ENCODE results near the gene GPC3.

Gene GPC3

GRCh38 chrX:133546441-133546840 lies 439.0 kb downstream of the GPC3 start:
- H3K27ac ChIP-seq: no peak overlapping the region
- TF ChIP-seq ZFX (IDR thresholded peaks at IDR 0.05): no peak
- TF ChIP-seq CTCF (conservative IDR thresholded peaks at IDR 0.05): no peak

- TF ChIP-seq CTCF (conservative IDR thresholded peaks at IDR 0.05) (no peak), ZFX (IDR thresholded peaks at IDR 0.05) (no peak)
- no peak overlapping the region for H3K27ac ChIP-seq
Observed at GRCh38 chrX:133544778-133545177, 440.6 kb downstream of the GPC3 start.

DNA sequence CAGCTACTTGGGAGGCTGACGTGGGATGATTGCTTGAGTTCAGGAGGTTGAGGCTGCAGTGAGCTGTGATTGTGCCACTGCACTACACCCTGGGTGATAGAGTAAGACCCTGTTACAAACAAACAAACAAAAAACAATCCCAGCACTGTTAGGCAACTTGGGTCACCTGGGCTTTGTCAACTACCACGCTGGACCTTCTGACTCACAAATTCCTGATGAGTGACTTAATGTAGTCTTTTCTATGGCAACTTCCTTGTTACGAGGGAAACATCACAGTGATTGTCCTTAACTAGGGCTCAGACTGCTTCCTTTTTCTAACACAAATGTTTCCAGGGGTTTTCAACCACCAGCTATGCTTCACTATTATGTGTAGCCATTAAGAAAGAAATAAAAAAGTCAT lies 441.3 kb downstream of the GPC3 start:
- TF ChIP-seq CTCF (conservative IDR thresholded peaks at IDR 0.05): no peak
- no peak overlapping the region for H3K27ac ChIP-seq

- TF ChIP-seq ZFX (IDR thresholded peaks at IDR 0.05) (no peak), CTCF (conservative IDR thresholded peaks at IDR 0.05) (no peak)
- H3K27ac ChIP-seq: no peak overlapping the region
Observed at GRCh38 chrX:133543654-133544053, 441.7 kb downstream of the GPC3 start.

DNA sequence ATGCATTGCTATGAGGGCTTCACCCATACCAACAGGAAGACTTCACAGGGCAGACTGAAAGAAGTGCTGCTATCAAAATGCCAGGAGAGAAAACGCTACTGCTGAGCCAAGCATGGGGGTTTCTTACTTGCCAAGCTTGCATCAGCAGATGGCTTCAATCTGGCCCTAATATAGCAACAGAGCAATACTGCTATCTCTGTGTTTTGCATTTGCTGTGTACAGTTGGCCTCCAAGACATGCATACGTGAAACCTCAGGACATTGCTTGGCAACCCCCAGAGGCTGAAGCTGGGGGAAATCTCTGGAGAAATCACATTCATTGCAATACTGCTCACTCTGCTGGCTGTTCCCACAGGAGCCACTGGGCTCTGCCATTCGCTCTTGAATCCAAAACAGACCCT lies 442.9 kb downstream of the GPC3 start:
- TF ChIP-seq CTCF (conservative IDR thresholded peaks at IDR 0.05) (no peak), ZFX (IDR thresholded peaks at IDR 0.05) (no peak)
- no peak overlapping the region for H3K27ac ChIP-seq

GRCh38 chrX:133541021-133541420 lies 444.4 kb downstream of the GPC3 start:
- no peak for TF ChIP-seq ZFX (IDR thresholded peaks at IDR 0.05)
- TF ChIP-seq CTCF (conservative IDR thresholded peaks at IDR 0.05): no peak
- H3K27ac ChIP-seq: no peak overlapping the region

DNA sequence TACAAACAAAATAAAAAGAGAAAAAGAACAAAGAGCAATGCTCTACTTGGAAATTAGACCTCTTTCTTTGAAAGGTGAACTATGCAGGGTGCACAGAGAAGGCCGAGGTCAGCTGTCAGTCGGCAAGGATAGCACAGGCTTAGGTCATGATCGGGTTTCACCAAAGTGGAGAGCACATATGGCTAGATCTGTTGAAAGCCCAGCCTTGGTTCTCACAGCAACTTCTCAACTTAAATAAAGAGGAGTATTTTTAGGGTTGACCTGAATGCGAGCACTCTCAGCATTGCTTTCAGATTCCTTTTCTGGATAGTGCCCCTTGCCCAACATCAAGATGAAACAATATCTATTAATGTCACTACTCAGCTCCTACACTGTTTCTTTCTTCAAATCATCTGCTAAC lies 447.2 kb downstream of the GPC3 start:
- H3K27ac ChIP-seq: no peak overlapping the region
- TF ChIP-seq ZFX (IDR thresholded peaks at IDR 0.05) (no peak), CTCF (conservative IDR thresholded peaks at IDR 0.05) (no peak)

All from C4-2B (cell line).